ENCODE results near the gene ATP2C2. TPM values are rescaled to one million over a fixed set of nuclear protein-coding genes. Genes with fewer than 3 reads are reported as not detected.

ATP2C2 gene
- total RNA-seq = not detected in 2 replicates

GRCh38 chr16:84368308-84368996, at the start of gene ATP2C2:
TSS of gene ATP2C2 (plus strand) at chr16:84368538. CDS start at chr16:84368616, 78 bp downstream.
- Mint-ChIP-seq H3K36me3 (ENCODE audit: low read depth) (no peaks in the 10 kb centered on the region), H3K4me3 (no peak within 1 kb of the TSS), H3K9me3 (no peaks in the 10 kb centered on the region), H3K27me3 (ENCODE audit: insufficient read depth) (peaks cover 45% of the 10 kb centered on the region), H3K27ac (no peak within 1 kb of the TSS), H3K4me1 (ENCODE audit: low read depth) (peaks cover 4% of the 10 kb centered on the region)
- intact Hi-C loops (cut with micrococcal nuclease) = no loop called here
- no peak for DNase-seq (ENCODE audit: low spot score)

GRCh38 chr16:84319146-84319760, 49.1 kb upstream of the ATP2C2 start:
- H3K4me3 Mint-ChIP-seq = no peak overlapping the region
- intact Hi-C loops (cut with micrococcal nuclease) = no loop called here
- H3K27me3 Mint-ChIP-seq (ENCODE audit: insufficient read depth) = peaks cover 5% of the 10 kb centered on the region
- H3K36me3 Mint-ChIP-seq (ENCODE audit: low read depth) = no peaks in the 10 kb centered on the region
- H3K9me3 Mint-ChIP-seq = no peaks in the 10 kb centered on the region
- no peaks in the 10 kb centered on the region for H3K4me1 Mint-ChIP-seq (ENCODE audit: low read depth)
- no peak for DNase-seq (ENCODE audit: low spot score)
- no peak overlapping the region for H3K27ac Mint-ChIP-seq

GRCh38 chr16:84320511-84320910, 47.8 kb upstream of the ATP2C2 start:
- Mint-ChIP-seq H3K36me3 (ENCODE audit: low read depth) (no peaks in the 10 kb centered on the region), H3K4me3 (no peak overlapping the region)
- intact Hi-C loops (cut with micrococcal nuclease) = no loop called here

GRCh38 chr16:84321932-84322331, 46.4 kb upstream of the ATP2C2 start:
- Mint-ChIP-seq H3K4me1 (ENCODE audit: low read depth) (no peaks in the 10 kb centered on the region), H3K4me3 (no peak overlapping the region), H3K9me3 (no peaks in the 10 kb centered on the region), H3K27me3 (ENCODE audit: insufficient read depth) (no peaks in the 10 kb centered on the region), H3K27ac (no peak overlapping the region), H3K36me3 (ENCODE audit: low read depth) (no peaks in the 10 kb centered on the region)
- intact Hi-C loops (cut with micrococcal nuclease) = no loop called here
- DNase-seq (ENCODE audit: low spot score) = no peak

More at GRCh38 chr16:84320511-84320910, 47.8 kb upstream of the ATP2C2 start:
- Mint-ChIP-seq H3K4me1 (ENCODE audit: low read depth) (no peaks in the 10 kb centered on the region), H3K27ac (no peak overlapping the region), H3K9me3 (no peaks in the 10 kb centered on the region), H3K27me3 (ENCODE audit: insufficient read depth) (no peaks in the 10 kb centered on the region)
- no peak for DNase-seq (ENCODE audit: low spot score)

- H3K9me3 Mint-ChIP-seq = no peaks in the 10 kb centered on the region
- H3K4me3 Mint-ChIP-seq = no peak overlapping the region
- intact Hi-C loops (cut with micrococcal nuclease) = no loop called here
- no peaks in the 10 kb centered on the region for H3K27me3 Mint-ChIP-seq (ENCODE audit: insufficient read depth)
- DNase-seq (ENCODE audit: low spot score) = no peak
- no peaks in the 10 kb centered on the region for H3K36me3 Mint-ChIP-seq (ENCODE audit: low read depth)
- H3K4me1 Mint-ChIP-seq (ENCODE audit: low read depth) = no peaks in the 10 kb centered on the region
- no peak overlapping the region for H3K27ac Mint-ChIP-seq
Observed at GRCh38 chr16:84322749-84323148, 45.6 kb upstream of the ATP2C2 start.

- H3K4me1 Mint-ChIP-seq (ENCODE audit: low read depth) = no peaks in the 10 kb centered on the region
- no peaks in the 10 kb centered on the region for H3K27me3 Mint-ChIP-seq (ENCODE audit: insufficient read depth)
- H3K36me3 Mint-ChIP-seq (ENCODE audit: low read depth) = no peaks in the 10 kb centered on the region
- H3K4me3 Mint-ChIP-seq = no peak overlapping the region
- intact Hi-C loops (cut with micrococcal nuclease) = no loop called here
- DNase-seq (ENCODE audit: low spot score) = no peak
- H3K27ac Mint-ChIP-seq = no peak overlapping the region
- no peaks in the 10 kb centered on the region for H3K9me3 Mint-ChIP-seq
Observed at GRCh38 chr16:84323606-84324005, 44.7 kb upstream of the ATP2C2 start.

- Mint-ChIP-seq H3K27me3 (ENCODE audit: insufficient read depth) (no peaks in the 10 kb centered on the region), H3K36me3 (ENCODE audit: low read depth) (no peaks in the 10 kb centered on the region), H3K4me3 (no peak overlapping the region), H3K27ac (no peak overlapping the region), H3K4me1 (ENCODE audit: low read depth) (no peaks in the 10 kb centered on the region), H3K9me3 (no peaks in the 10 kb centered on the region)
- intact Hi-C loops (cut with micrococcal nuclease) = no loop called here
- no peak for DNase-seq (ENCODE audit: low spot score)
Observed at GRCh38 chr16:84324434-84325262, 43.7 kb upstream of the ATP2C2 start.

GRCh38 chr16:84326545-84326944, 41.8 kb upstream of the ATP2C2 start:
- Mint-ChIP-seq H3K9me3 (no peaks in the 10 kb centered on the region), H3K27ac (no peak overlapping the region), H3K27me3 (ENCODE audit: insufficient read depth) (no peaks in the 10 kb centered on the region), H3K4me1 (ENCODE audit: low read depth) (no peaks in the 10 kb centered on the region), H3K4me3 (no peak overlapping the region), H3K36me3 (ENCODE audit: low read depth) (no peaks in the 10 kb centered on the region)
- no peak for DNase-seq (ENCODE audit: low spot score)
- intact Hi-C loops (cut with micrococcal nuclease) = no loop called here

GRCh38 chr16:84327926-84328505, 40.3 kb upstream of the ATP2C2 start:
- H3K9me3 Mint-ChIP-seq = no peaks in the 10 kb centered on the region
- intact Hi-C loops (cut with micrococcal nuclease) = no loop called here
- no peaks in the 10 kb centered on the region for H3K36me3 Mint-ChIP-seq (ENCODE audit: low read depth)
- H3K27me3 Mint-ChIP-seq (ENCODE audit: insufficient read depth) = no peaks in the 10 kb centered on the region
- H3K27ac Mint-ChIP-seq = no peak overlapping the region
- H3K4me1 Mint-ChIP-seq (ENCODE audit: low read depth) = no peaks in the 10 kb centered on the region
- DNase-seq (ENCODE audit: low spot score) = no peak
- H3K4me3 Mint-ChIP-seq = no peak overlapping the region

GRCh38 chr16:84329016-84329415, 39.3 kb upstream of the ATP2C2 start:
- Mint-ChIP-seq H3K9me3 (no peaks in the 10 kb centered on the region), H3K27ac (no peak overlapping the region), H3K4me1 (ENCODE audit: low read depth) (no peaks in the 10 kb centered on the region), H3K36me3 (ENCODE audit: low read depth) (no peaks in the 10 kb centered on the region), H3K27me3 (ENCODE audit: insufficient read depth) (no peaks in the 10 kb centered on the region), H3K4me3 (no peak overlapping the region)
- intact Hi-C loops (cut with micrococcal nuclease) = no loop called here
- no peak for DNase-seq (ENCODE audit: low spot score)

GRCh38 chr16:84329843-84330684, 38.3 kb upstream of the ATP2C2 start:
- Mint-ChIP-seq H3K27me3 (ENCODE audit: insufficient read depth) (no peaks in the 10 kb centered on the region), H3K27ac (no peak overlapping the region), H3K4me1 (ENCODE audit: low read depth) (no peaks in the 10 kb centered on the region), H3K9me3 (no peaks in the 10 kb centered on the region), H3K36me3 (ENCODE audit: low read depth) (no peaks in the 10 kb centered on the region), H3K4me3 (no peak overlapping the region)
- DNase-seq (ENCODE audit: low spot score) = no peak
- intact Hi-C loops (cut with micrococcal nuclease) = no loop called here

- Mint-ChIP-seq H3K27ac (no peak overlapping the region), H3K27me3 (ENCODE audit: insufficient read depth) (peaks cover 4% of the 10 kb centered on the region), H3K4me3 (no peak overlapping the region), H3K4me1 (ENCODE audit: low read depth) (no peaks in the 10 kb centered on the region), H3K36me3 (ENCODE audit: low read depth) (no peaks in the 10 kb centered on the region), H3K9me3 (peaks cover 4% of the 10 kb centered on the region)
- no peak for DNase-seq (ENCODE audit: low spot score)
- intact Hi-C loops (cut with micrococcal nuclease) = no loop called here
Observed at GRCh38 chr16:84330685-84331050, 37.7 kb upstream of the ATP2C2 start.
